HEK293T (cell line): Measurements from ENCODE around the gene TRAPPC10.

Experiments used
- CTCF ChIA-PET: fragments of 350-600 bp; formaldehyde crosslinking; extraction: SDS; loops from one replicate; lab custom pipeline; 2021; ENCODE audit warnings: antibody characterized with exemption, inconsistent platforms; lab: Yijun Ruan, JAX
- POLR2A ChIA-PET: fragments of 350-600 bp; formaldehyde crosslinking; extraction: SDS; loops from one replicate; lab custom pipeline; 2020; ENCODE audit warnings: antibody characterized with exemption, inconsistent platforms; lab: Yijun Ruan, JAX
- DNase-seq: peaks from one replicate; pipeline ENCODE4 v3.0.0; 2012; ENCODE audit warnings: mixed read lengths; ENCODE audit errors: extremely low spot score
- ARNT ChIP-seq: fragments of 450-650 bp; IDR thresholded peaks from 2 replicates; pipeline ENCODE4 v1.6.1; 2017; ENCODE audit warnings: mild to moderate bottlenecking
- BHLHE40 ChIP-seq: fragments of 450-650 bp; IDR thresholded peaks from 2 replicates; pipeline ENCODE4 v1.6.1; 2016; ENCODE audit warnings: mild to moderate bottlenecking, moderate library complexity, borderline replicate concordance
- CTBP1 ChIP-seq: fragments of 450-650 bp; IDR thresholded peaks from 2 replicates; pipeline ENCODE4 v1.6.1; 2016; ENCODE audit warnings: borderline replicate concordance
- ELF4 ChIP-seq: fragments of 450-650 bp; IDR thresholded peaks from 2 replicates; pipeline ENCODE4 v1.6.1; 2017; ENCODE audit warnings: antibody characterized with exemption
- FOXA1 ChIP-seq: fragments of 450-650 bp; IDR thresholded peaks from 2 replicates; pipeline ENCODE4 v1.6.1; 2016; ENCODE audit warnings: mild to moderate bottlenecking
- FOXK2 ChIP-seq: fragments of 450-650 bp; IDR thresholded peaks from 2 replicates; pipeline ENCODE4 v1.6.1; 2016; ENCODE audit warnings: mild to moderate bottlenecking
- FOXM1 ChIP-seq: fragments of 450-650 bp; IDR thresholded peaks from 2 replicates; pipeline ENCODE4 v1.6.1; 2017; ENCODE audit warnings: mild to moderate bottlenecking, borderline replicate concordance
- HDGF ChIP-seq: fragments of 450-650 bp; IDR thresholded peaks from 2 replicates; pipeline ENCODE4 v1.6.1; 2017; ENCODE audit warnings: antibody characterized with exemption, borderline replicate concordance
- L3MBTL2 ChIP-seq: fragments of 450-650 bp; conservative IDR thresholded peaks from 2 replicates; pipeline ENCODE4 v1.6.1; 2016; ENCODE audit warnings: mild to moderate bottlenecking
- LEF1 ChIP-seq: fragments of 450-650 bp; IDR thresholded peaks from 2 replicates; pipeline ENCODE4 v1.6.1; 2017; ENCODE audit warnings: mild to moderate bottlenecking, borderline replicate concordance
- NFRKB ChIP-seq: fragments of 450-650 bp; IDR thresholded peaks from 2 replicates; pipeline ENCODE4 v1.6.1; 2016; ENCODE audit warnings: mild to moderate bottlenecking, moderate library complexity
- SP1 ChIP-seq: fragments of 450-650 bp; IDR thresholded peaks from 2 replicates; pipeline ENCODE4 v1.6.1; 2017
- SUZ12 ChIP-seq: fragments of 450-650 bp; IDR thresholded peaks from 2 replicates; pipeline ENCODE4 v1.6.1; 2016; ENCODE audit warnings: mild to moderate bottlenecking
- TARDBP ChIP-seq: fragments of 450-650 bp; IDR thresholded peaks from 2 replicates; pipeline ENCODE4 v1.6.1; 2016
- ZNF384 ChIP-seq: fragments of 450-650 bp; IDR thresholded peaks from 2 replicates; pipeline ENCODE4 v1.6.1; 2016
- TF ChIP-seq, protein P1 (sequence below): fragments of 450-650 bp; IDR thresholded peaks from 2 replicates; pipeline ENCODE4 v1.6.1; 2016

Gene TRAPPC10

DNA sequence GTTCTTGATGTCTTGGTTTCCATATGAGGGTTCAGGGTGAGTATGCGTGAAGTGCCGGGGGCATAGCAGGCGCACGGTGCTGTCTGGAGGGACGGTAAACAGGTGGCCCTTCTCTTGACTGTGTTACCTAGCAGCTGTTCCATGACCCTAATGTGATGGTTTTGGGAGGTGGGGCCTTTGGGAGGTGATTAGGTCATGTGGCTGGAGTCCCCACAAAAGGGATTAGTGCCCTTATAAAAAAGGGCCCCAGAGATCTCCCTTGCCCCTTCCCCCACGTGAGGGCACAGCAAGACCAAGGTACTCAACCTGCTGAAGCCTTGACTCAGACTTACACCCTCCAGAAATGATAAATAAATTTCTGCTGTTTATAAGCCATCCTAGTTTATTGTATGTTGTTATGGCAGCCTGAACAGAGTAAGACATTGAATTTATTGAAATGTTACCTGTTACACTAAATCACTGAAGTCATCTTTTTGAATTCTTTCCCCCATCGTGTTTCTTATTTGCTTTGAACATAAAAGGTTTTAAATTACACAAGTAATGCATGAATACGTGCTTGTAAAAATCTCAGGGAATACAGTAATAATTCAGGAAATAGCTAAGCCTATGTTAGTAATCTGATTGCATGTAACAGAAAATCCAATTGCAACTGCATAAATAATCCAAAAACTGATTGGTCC is 15.6 kb downstream of the TRAPPC10 start:
- TF ChIP-seq FOXM1, result no peak
- no peak for TF ChIP-seq NFRKB
- TF ChIP-seq ARNT, result no peak; the same call in 1 of the 2 replicates
- TF ChIP-seq BHLHE40, result no peak
- no peak for TF ChIP-seq LEF1
- TF ChIP-seq SUZ12, result no peak
- TF ChIP-seq ZNF384, result no peak
- TF ChIP-seq CTBP1, result peak; percentile 34; the same call in 1 of the 2 replicates
- peak; percentile 64; the same call in 1 of the 2 replicates for TF ChIP-seq FOXA1
- no peak for TF ChIP-seq L3MBTL2
- TF ChIP-seq, protein P1, sequence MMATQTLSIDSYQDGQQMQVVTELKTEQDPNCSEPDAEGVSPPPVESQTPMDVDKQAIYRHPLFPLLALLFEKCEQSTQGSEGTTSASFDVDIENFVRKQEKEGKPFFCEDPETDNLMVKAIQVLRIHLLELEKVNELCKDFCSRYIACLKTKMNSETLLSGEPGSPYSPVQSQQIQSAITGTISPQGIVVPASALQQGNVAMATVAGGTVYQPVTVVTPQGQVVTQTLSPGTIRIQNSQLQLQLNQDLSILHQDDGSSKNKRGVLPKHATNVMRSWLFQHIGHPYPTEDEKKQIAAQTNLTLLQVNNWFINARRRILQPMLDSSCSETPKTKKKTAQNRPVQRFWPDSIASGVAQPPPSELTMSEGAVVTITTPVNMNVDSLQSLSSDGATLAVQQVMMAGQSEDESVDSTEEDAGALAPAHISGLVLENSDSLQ, result peak; percentile 85
- no peak for TF ChIP-seq FOXK2
- no peak for TF ChIP-seq ELF4
- no peak for TF ChIP-seq SP1
- ChIA-PET CTCF (no interaction called here), POLR2A (no interaction called here)
- DNase-seq, result no peak

DNA sequence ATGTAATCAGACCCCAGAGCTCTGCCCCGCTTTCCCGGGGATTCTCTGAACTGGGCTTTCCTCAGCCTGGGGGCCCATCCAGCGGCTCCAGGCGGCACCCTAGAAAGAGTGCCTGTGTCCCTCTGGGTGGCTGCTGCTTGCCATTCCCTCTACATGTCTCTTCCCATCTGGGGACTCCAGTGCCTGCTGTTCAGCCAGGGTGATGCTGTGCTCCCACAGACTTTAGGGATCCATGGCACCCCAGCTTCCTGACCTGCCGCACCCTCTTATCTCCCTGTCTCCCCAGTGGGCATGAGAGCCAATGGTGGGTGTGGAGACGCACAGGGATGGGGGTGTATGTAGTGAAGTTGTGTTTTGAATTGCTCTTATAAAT is 16.2 kb downstream of the TRAPPC10 start:
- ChIA-PET POLR2A (no interaction called here), CTCF (no interaction called here)
- no peak for TF ChIP-seq LEF1
- TF ChIP-seq FOXK2, result no peak
- no peak for TF ChIP-seq BHLHE40
- TF ChIP-seq ARNT, result no peak
- no peak for TF ChIP-seq SP1
- no peak for TF ChIP-seq FOXA1
- TF ChIP-seq FOXM1, result no peak
- TF ChIP-seq ZNF384, result no peak
- no peak for TF ChIP-seq SUZ12
- no peak for TF ChIP-seq NFRKB
- TF ChIP-seq, protein P1, result no peak
- TF ChIP-seq TARDBP, result no peak
- no peak for TF ChIP-seq CTBP1
- TF ChIP-seq HDGF, result no peak
- TF ChIP-seq L3MBTL2, result no peak
- TF ChIP-seq ELF4, result no peak
- peak; percentile 36 for DNase-seq

DNA sequence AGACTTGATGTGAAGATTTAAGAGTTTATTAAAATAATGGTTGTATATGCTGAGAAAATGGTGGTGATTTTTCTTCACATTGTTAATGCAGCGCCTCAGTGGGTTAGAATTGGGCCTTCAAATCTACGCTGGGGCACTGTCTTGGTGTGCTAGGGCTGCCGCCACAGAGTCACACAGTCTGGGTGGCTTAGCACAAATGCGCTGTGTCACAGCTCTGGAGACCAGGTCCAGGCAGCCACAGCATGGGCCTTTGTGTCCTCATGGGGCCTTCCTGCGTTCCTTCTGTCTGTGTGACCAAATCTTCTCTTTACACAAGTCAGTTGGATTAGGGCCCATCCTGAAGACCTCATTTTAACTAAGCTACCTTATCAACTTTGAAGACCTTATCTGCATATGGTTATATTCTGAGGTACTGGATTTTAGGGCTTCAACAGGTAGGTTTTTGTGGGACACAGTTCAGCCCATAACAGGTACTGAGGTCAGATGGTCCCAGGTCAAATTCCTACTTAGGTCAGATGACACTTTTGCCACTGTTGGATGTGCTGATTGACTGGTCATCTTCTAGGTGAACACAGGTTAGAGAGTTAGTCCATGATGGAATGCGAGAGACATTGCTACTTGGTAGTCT is 17.5 kb downstream of the TRAPPC10 start:
- POLR2A ChIA-PET, result no interaction called here
- DNase-seq, result no peak
- CTCF ChIA-PET, result no interaction called here
- TF ChIP-seq FOXM1, result no peak
- TF ChIP-seq HDGF, result no peak
- no peak for TF ChIP-seq CTBP1
- no peak for TF ChIP-seq TARDBP
- no peak for TF ChIP-seq ZNF384
- TF ChIP-seq SUZ12, result no peak
- no peak for TF ChIP-seq BHLHE40
- TF ChIP-seq FOXK2, result no peak
- no peak for TF ChIP-seq L3MBTL2
- no peak for TF ChIP-seq NFRKB
- TF ChIP-seq ARNT, result no peak
- no peak for TF ChIP-seq SP1
- no peak for TF ChIP-seq FOXA1
- TF ChIP-seq, protein P1, result no peak
- no peak for TF ChIP-seq LEF1
- no peak for TF ChIP-seq ELF4

DNA sequence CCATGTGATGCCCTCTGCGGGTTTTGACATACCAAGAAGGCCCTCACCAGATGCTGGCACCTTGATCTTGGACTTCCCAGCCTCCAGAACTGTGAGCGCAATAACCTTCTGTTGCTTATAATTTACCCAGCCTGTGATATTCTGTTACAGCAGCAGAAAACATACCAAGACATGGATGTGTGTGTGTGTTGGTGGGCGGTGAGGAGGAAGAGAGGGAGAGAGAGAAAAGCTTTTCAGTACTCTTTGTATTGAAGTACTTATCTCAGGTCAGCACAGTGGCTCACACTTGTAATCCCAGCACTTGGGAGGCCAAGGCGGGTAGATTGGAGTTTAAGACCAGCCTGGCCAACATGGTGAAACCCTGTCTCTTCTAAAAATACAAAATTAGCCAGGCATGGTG is 23.1 kb downstream of the TRAPPC10 start:
- POLR2A ChIA-PET, result no interaction called here
- TF ChIP-seq ELF4, result no peak
- TF ChIP-seq, protein P1, result no peak
- no peak for TF ChIP-seq ARNT
- no peak for TF ChIP-seq BHLHE40
- no peak for TF ChIP-seq SP1
- TF ChIP-seq NFRKB, result no peak
- no peak for TF ChIP-seq SUZ12
- no peak for TF ChIP-seq TARDBP
- no peak for TF ChIP-seq ZNF384
- no peak for TF ChIP-seq L3MBTL2
- TF ChIP-seq CTBP1, result no peak
- TF ChIP-seq FOXK2, result no peak
- no peak for TF ChIP-seq LEF1
- no peak for TF ChIP-seq FOXA1
- no peak for TF ChIP-seq HDGF
- TF ChIP-seq FOXM1, result no peak
- DNase-seq, result no peak
- CTCF ChIA-PET, result no interaction called here

DNA sequence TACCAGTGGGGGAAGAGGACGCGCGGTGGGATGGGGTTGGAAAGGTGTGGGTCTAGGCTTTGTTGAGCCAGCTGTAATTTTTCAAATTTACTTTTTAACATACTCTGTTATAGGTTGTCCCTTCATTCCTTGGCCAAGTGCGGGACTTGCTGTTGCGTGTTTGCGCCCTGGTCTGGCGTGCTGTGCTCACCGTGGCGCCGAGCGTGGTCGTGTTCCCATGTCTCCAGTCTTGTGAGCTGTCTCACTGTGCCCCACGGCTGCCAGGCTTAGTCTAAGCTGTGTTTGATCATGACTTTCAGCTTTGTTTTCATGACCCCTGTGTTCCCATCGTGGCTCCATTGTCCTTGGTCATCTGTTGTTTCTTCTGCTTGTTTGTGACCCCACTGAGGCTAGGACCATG is 26.0 kb downstream of the TRAPPC10 start:
- no peak for TF ChIP-seq FOXK2
- TF ChIP-seq, protein P1, result no peak
- no peak for TF ChIP-seq L3MBTL2
- TF ChIP-seq ELF4, result no peak
- TF ChIP-seq LEF1, result no peak
- TF ChIP-seq NFRKB, result no peak
- ChIA-PET POLR2A (no interaction called here), CTCF (no interaction called here)
- no peak for DNase-seq
